Brain pericyte (primary cell): ENCODE data around the gene MEP1B.
"Not testable (repeated sequence)": the region's sequence is repeated elsewhere in the genome, so short reads cannot be mapped to it uniquely, and the experiment has no call there.

Experiments
- DNase-seq: peaks from one replicate; pipeline ENCODE4 v3.0.0-alpha.2; 2012; ENCODE audit warnings: low read depth, low spot score

The MEP1B gene

DNA sequence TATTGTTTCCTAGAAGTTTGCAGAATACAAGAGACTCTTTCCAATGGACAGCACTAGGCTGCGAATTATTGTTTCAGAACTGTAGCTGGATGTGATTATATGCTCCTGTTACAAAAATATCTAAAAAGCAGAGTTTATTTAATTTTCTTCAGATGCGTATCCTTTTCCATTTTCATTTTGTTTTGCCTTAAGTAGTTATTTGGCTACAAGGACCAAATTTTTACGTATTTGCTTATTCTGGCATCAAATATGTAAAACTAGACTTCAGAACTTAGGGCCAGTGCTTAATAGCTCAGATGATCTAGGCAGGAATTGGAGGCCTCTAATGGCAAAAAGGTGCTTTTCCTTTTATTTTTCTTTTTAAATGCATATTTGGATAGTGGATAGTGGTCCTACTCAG, 18.7 kb downstream of the MEP1B start:
- DNase-seq: no peak

DNA sequence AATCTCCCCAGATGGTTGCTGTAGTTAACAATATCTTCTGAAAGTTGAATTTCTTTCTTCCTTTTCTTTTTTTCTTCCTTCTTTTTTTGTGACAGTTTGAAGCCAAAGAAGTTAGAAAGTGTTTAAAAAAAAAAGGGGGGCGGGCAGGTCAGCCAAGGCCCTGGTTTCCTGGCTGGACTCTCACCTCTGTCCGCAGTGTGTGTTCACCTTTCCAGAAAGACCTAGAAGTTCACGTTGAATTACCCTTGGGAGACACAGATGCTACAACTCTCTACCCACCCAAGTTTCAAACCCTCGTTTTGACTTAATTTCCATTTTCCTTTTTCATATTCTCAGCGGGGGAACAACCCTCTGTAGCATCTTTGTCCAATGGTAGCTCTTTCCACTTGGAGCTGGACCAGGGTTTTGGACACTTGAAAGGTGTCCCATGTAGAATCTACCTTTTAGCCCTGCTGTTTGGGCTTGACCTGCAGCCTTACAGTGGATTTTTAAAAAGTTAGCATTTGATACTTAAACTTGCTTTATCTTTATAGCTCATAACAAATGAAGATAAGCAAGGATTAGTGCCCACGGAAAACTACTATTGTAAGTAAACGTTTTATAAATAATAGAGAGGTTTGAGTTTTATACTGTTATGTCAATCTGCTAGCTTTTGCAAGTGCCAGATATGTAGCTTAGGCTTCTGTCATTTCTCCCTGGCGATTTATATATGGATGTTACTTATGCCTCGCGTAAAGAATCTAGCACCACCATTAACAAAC, 20.0 kb downstream of the MEP1B start:
- DNase-seq: no peak

DNA sequence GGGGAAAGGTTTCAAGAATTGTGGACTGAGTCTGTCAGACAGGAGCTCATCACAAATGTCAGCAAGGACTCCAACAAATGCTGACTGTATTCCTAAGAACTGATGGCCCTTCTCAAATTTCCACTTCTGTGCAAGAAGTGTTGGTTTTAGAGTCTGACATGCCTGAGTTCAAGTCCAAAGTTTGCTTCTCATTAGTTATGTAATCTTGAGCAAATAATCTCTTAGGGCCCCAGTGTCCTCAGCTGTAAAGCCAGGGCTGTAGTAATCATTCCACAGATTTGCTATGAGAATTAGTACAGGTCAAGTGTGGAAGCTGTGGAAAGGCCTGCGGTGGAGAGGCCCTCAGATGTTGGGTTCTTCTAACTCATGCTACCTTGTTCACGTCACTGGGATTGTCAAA, 23.9 kb downstream of the MEP1B start:
- no peak for DNase-seq

DNA sequence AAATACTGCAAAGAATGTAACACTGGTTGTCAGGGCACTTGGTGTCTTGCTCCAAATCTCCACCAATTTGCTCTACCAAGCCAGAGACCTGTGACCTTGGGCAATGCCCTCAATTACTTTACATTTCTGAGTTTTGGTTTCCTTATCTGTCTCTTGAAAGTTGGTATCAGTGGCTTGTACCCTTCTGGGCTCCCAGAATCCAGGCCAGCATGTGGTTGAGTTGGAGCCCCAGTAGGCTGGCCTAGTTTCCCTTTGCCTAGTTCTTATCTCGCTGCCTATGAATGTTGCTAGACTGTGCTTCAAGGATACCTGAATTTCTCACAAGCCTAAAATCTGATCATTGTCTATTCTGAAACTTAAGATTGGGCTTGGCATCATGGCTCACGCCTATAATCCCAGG, 26.6 kb downstream of the MEP1B start:
- DNase-seq: no peak

DNA sequence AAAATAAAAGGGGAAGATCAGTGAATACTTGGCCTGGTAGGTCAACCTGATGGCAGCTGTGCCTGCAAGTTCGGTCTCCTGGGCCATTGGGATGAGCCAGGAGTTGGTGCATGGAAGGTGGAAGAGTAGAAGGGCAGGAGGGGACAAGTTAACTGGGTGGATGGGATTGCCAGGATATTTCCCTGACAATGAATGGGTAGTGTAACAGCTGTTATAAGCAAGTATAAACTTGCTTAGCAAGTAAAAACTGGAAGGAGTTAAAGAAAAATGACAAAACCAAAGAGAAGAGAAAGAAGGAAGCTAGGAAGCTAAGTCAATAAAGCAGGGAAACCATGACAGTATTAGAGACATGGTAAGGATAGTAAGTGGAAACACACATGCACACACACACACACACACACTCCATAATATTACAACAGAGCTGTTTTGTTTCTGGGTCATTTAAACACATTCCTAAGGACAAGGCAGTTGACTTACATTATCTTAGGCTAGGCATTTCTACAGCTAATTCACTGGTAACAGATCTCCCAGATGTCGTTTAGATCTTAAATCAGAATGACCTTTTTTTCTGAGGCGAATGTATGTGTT, 29.7 kb downstream of the MEP1B start:
- DNase-seq: no peak

DNA sequence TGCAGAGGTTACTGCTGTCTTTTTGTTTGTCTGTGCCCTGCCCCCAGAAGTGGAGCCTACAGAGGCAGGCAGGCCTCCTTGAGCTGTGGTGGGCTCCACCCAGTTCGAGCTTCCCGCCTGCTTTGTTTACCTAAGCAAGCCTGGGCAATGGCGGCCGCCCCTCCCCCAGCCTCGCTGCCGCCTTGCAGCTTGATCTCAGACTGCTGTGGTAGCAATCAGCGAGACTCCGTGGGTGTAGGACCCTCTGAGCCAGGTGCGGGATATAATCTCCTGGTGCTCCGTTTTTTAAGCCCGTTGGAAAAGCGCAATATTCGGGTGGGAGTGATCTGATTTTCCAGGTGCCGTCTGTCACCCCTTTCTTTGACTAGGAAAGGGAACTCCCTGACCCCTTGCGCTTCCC, 43.5 kb downstream of the MEP1B start:
- not testable (repeated sequence) for DNase-seq

DNA sequence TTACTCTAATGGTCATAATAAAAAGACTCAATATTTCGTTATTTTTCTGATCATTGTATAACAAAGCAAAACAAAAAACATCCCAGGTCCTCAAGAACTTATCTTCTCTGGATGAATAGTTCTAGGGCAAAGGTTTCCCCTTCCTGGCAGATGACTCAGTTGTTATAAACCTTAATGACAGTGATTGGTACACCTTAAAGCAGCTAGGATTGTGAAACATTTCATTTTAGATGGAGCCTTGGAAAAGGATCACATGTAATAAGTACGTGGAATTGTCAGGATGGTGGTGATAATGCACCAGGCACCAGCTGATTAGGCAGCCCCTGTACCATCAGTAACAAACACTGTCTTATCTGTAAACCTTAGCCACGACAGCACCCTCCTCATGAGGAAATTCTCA, 47.2 kb downstream of the MEP1B start:
- DNase-seq: no peak

DNA sequence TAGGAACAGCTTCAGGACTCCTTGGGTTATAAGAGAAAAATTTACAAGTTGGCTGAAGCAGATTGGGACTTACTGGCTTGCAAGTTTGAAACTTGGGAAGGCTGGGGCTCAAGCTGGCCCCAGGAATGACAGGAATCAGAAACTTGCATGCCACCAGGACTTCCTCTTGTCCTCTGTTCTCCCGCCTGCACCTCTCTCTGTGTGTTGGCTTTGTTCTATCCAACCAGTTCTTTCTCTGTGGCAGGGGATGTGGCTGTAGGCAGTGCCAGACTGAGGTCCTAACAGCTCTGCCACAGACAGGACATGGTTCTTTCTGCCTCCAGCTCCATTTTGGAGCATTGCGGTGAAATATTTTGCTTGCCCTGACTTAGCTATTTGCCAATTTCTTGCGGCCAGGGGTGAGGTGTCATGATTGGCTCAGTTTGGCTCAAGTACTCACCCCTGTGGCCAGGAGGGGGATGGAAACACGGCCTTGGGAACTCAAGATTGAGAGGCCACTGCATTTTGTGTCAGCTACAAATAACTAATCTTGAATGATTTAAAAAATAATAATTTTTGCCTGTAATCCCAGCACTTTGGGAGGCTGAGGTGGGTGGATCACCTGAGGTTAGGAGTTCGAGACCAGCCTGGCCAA, 48.9 kb downstream of the MEP1B start:
- no peak for DNase-seq

DNA sequence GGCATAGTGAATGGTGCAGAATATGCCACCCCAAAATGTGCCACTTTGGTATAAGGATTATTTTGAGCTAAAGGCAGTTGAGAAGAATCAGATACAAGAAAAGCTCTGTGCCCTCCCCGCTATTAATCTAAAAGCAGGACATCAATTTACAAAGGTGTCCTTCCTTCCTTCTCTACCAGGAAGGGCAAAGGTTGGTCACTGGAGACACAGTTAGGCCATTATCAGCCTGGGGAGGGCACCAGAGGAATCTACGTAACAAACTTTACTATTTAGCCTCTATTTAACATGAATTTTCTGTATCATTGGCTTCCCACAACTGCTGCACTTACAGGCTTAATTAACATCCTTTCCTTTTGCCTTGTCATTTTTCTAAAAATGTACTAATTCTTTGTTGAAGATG, 52.6 kb downstream of the MEP1B start:
- no peak for DNase-seq

DNA sequence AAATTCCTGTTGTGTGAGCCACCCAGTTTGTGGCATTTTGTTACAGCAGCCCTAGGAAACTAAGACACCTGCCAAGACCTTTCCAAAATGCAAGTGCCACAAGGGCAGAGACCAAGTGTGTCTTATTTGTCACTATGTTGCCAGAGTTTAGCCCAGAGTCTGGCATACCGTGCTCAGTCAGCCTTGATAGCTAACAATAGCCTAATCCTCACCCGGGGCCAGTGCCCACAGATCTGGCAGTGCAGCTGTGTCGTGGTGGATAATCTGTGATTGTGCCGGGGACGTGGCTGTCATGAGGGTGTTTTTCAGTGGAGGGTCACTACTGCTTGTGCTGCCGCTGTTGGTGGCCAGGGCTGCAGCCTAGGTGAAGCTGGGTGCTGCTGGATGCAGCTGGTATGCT, 53.5 kb downstream of the MEP1B start:
- no peak for DNase-seq

DNA sequence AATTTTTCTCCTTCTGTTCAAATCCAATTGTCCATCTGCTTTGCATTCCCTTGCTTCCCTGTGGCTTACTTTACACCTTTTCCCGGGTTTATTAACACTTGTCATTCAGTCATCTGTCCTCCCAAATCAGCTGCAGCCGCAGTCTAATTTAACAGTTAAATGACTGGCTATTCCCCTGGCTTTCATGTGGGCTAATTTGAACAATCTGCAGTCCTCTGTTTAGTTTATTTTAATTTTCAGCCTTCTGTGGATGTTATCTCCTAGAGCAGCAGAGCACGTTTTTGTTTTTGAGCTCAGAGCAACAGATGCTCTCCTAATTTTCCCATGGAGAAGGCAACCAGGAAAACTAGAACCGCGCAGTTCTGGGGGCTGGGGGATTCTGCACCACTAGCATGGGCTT, 55.0 kb downstream of the MEP1B start:
- DNase-seq: no peak

DNA sequence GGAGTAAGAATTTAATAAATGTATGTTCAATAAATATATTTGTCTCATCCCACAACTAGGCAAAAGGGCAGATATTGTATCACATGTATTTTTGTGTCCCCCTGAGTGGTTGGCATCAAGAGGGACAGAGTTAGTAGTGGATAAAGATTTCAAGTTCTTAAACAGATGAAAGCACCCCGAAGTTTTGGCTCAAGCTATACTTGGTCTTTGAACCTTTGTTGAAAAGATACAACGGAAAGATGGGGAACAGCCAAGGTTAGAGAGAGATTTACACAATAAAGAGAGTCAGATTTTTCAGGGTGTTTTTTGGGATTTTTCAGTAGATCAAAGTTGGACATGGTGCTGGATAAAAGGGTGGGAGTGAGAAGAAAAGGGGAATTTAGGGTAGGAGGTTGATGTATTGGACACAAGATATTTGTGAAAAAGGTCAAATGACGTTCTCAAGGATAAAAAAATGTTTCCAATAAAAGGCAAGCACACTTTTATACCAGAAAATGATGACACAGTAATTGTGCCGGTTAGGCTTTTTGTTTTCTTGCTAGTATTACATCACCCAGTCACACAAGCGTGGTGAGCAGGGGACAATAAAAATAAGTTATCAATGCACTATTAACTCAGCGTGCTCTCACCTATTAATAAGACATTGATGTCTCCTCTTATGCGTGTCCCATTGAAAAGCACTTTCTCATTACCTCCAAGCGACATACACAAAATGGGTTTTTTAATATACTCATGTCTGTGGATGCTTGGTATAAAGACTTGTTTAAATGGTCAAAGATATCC, 59.5 kb downstream of the MEP1B start:
- no peak for DNase-seq

DNA sequence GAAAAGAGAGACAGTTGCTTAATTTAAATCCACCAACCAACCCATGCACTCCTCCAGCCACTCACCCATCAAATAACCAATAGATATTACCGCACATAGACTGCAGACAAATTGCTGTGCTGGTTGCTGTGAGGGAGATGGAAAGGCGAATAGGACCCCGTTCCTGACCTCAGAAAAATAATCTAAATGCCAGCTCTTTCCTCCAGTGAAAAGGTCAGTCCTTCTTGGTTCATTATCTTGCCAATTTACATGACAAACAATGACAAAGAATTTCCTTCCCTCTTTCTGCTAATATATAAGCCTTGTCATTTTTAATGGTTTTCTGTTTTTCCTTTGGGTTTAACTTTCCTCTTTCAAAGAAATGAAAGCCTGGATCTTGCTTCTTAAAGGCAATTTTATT, 61.6 kb downstream of the MEP1B start:
- DNase-seq: no peak

DNA sequence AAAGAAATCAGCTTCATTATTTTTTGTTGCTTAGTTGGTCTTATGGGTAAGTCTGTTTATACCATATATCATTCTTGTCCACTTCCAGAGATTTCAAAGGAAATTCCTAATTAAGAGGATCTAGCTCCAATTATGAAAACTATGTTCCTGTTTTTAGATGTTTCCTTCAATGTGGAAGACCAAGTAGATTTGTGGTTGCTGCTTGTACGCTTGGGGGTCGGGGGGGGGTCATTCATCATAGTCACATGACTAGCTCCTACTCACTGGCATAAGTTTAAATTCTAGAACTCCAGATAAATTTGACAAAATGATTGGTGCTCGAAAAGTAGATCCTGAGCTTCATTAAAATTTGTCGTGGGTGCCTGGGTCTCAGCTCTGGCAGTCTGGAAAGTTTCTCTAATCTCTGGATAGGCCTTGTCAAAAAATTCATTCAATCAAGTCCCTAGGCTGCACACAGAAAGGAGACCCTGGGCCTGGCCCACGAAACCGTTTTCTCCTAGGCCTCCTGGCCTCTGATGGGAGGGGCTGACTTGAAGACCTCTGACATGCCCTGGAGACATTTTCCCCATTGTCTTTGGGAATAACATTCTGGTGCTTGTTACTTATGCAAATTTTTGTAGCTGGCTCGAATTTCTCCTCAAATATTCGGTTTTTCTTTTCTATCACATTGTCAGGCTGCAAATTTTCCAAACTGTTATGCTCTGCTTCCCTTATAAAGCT, 62.5 kb downstream of the MEP1B start:
- DNase-seq: no peak

DNA sequence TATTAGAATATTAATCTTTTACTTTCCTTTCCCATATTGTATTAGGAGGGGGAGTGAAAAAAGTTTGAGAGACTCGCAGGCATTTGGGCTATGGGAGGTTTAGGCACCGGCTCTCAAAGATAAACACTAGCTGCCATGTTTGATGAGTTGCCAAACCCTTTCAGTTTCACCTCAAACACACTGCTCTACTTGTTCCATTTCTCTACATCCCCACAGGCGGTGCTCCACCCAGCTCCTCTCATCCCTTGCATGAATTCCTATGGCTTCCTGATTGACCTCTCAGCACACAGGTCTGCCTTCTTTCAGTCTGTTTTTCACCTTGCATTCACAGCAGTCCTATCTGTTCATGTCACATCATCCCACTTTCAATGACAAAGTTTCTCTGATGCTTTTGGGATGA, 65.7 kb downstream of the MEP1B start:
- DNase-seq: no peak

DNA sequence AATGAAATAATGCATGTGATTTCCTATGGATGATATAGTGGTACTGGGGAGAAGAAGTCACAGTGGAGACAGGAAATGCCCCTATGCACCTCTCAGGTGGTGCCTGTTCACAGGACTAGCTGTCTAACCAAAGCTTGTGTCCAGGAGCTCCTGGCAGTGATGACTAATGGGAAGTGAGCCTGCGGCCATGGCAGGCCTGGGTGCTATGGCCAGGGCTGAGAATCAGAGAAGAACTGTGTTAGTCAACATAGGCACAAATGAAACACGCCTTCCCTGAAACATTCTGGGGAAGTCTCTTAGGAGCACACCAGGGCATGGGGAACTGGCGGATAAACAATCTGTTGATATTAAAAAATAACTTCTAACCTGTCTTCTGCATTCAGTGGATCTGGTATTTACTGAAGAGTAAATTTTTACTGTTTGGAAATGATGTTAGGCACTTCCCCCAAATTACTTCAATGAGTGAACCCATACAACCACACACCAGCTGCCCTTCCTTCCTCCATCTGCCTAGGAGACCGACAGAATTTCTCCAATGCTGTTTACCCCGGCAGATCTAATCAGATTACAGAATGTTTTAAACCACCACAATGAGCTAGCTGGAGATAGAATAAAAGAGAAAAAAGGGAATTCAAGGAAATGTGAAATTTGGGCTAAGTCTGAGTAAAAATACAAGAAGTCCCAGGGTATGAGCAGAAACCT, 67.4 kb downstream of the MEP1B start:
- no peak for DNase-seq

DNA sequence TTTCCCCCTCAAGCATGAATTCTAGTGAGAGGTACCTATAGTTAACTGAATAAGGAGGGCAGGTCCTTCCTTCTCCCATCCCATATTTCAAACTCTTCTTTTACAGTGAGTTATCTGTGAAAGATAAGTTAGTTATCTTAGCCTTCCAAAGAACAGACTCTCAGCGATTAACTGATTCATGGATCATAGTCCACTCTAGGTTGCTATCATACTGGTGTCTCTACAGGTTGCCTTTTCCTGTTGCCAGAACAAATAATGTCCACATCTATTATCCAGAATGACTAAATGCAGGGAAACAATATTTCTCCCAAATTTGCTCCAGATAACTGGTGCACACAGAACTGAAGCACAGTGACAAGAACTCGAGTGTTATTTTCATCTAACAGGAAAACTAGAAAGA, 68.3 kb downstream of the MEP1B start:
- DNase-seq: no peak

DNA sequence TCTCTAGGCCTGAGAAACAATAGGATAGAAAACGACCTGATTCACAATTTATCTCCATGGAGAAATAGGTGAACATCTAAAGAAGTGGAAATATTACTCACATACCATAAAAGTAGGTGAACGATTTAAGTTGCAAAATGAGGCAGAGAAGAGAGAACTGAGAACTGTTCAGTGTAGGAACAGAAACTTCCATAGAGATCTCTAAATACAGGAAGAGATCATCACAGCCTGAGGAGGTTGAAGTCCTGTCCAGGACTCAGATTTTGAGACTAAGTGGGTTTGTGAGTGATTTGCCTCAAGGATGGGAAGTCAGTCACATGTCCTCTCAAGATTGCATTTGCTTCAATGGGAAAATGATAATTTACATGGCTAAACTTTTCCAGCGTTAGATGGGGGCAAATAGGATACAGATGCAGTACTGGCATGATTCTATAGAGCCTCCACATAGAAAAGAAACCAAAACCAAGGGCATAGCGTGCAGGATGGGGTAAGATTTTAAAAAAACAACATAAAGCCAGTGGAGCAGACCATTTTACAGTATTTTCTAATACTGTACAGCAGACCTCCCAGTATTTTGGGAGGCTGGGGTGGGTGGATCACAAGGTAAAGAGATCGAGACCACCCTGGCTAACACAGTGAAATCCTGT, 68.8 kb downstream of the MEP1B start:
- DNase-seq: no peak

DNA sequence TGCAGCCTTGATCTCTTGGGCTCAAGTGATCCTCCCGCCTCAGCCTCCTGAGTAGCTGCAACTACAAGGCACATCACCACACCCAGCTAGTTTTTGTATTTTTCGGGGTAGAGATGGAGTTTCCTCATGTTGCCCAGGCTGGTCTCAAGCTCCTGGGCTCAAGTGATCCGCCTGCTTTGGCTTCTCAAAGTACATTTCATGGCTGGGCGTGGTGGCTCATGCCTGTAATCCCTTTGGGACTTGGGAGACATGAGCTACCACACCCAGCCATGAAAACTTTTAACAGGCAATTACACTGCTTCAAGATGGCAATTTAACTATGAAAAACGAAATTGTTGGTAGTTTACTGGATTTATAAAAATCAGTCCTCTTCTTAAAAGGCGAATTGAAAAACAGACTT, 69.7 kb downstream of the MEP1B start:
- no peak for DNase-seq

DNA sequence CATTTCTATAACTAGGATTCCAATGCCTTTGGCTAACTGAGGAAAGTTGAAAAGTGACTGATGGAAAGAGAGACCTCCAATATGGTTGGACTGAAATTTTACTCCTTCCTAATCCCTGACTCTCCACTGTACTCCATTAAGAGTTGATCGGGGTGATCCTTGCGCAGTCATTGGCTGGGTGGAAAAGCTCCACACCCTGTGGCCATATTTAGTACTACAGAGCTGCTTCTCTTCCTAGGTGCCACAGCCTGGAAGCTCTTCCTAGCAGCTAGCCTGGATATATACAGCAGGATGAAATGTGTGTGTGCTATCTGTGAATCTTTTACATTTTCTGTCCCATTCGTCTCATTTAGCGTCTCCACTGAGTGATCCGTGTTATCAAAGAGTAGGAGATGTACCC, 71.2 kb downstream of the MEP1B start:
- DNase-seq: no peak

DNA sequence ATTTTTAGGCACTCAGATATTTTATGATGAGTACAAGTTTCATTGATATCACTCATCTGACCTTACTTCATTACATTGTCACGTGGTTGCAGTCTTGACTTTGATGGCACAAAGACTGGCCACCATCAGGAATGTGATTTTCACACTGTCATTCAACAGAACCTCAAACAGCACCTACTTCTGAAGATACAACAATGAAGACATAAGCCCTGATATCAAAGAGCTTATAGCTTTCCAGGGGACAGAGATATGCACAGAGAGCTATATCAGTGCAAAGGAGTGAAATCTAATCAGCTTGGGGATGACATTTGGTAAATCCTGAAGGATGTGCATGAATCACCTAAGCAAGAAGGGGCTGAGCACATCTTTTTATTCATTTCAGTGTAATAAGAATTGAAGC, 72.3 kb downstream of the MEP1B start:
- no peak for DNase-seq
